Measurements from ENCODE around the gene HLA-E. TPM values are rescaled to one million over a fixed set of nuclear protein-coding genes. Genes with fewer than 3 reads are reported as not detected.
A peak's percentile ranks its signal among the peaks of the same experiment; 100 is the strongest.

The HLA-E gene
- total and polyA plus RNA-seq, 2 of the 13 experiments (the other 11 are each of a cell fraction or from before 2014, with no cell fraction given): 45.2 to 90.4 TPM

- no peak for TF ChIP-seq YEATS4 (CRISPR knock-in tag; IDR thresholded peaks at IDR 0.05; ENCODE audit: borderline replicate concordance)
- 0 out of 2 replicates have a peak, but pooled peaks have one; percentile 28 for TF ChIP-seq HDAC1 (CRISPR knock-in tag; IDR thresholded peaks at IDR 0.05)
- TF ChIP-seq NCOA2 (CRISPR knock-in tag; IDR thresholded peaks at IDR 0.05): no peak
- TF ChIP-seq GATAD2A (CRISPR knock-in tag; IDR thresholded peaks at IDR 0.05): peak; percentile 62
- TF ChIP-seq ZNF746 (CRISPR knock-in tag; IDR thresholded peaks at IDR 0.05): no peak
- TF ChIP-seq KLF16 (CRISPR knock-in tag; IDR thresholded peaks at IDR 0.05): 0 out of 4 replicates have a peak, but pooled peaks of 1 of the 2 experiments have one; percentile 37
- peak; percentile 38 for TF ChIP-seq IKZF4 (CRISPR knock-in tag; IDR thresholded peaks at IDR 0.05; ENCODE audit: borderline replicate concordance, low read depth, not compliant biosample characterization)
- peak; percentile 34; the same call in 1 of the 2 replicates for TF ChIP-seq SAP130 (CRISPR knock-in tag; IDR thresholded peaks at IDR 0.05; ENCODE audit: low read depth)
- peak; percentile 31; the same call in 1 of the 2 replicates for TF ChIP-seq KAT8 (CRISPR knock-in tag; IDR thresholded peaks at IDR 0.05)
- peak; percentile 29; the same call in 1 of the 2 replicates for TF ChIP-seq ZNF687 (CRISPR knock-in tag; IDR thresholded peaks at IDR 0.05)
- 0 out of 2 replicates have a peak, but pooled peaks have one; percentile 58 for TF ChIP-seq BCL3 (CRISPR knock-in tag; IDR thresholded peaks at IDR 0.05)
- TF ChIP-seq CTCF (CRISPR knock-in tag; IDR thresholded peaks at IDR 0.05): peak; percentile 91
- TF ChIP-seq ZBED4 (CRISPR knock-in tag; IDR thresholded peaks at IDR 0.05; ENCODE audit: borderline replicate concordance): 0 out of 2 replicates have a peak, but pooled peaks have one; percentile 25
- TF ChIP-seq ZBTB43 (CRISPR knock-in tag; conservative IDR thresholded peaks at IDR 0.05): no peak
Measured at GRCh38 chr6:30453508-30454116, 35.7 kb upstream of the HLA-E start (continued).
